GM12864 (cell line): ENCODE measurements around the gene LAMB2.

Experiments
- DNase-seq: peaks from one replicate; pipeline ENCODE4 v3.0.0-alpha.2; 2011; ENCODE audit warnings: low read depth
- H3K4me3 ChIP-seq: 2 replicates; pipeline ENCODE4 v1.5.1; 2011; ENCODE audit warnings: mild to moderate bottlenecking, low read depth, low read length, control low read depth
- TF ChIP-seq, protein P1 (sequence below): IDR thresholded peaks from 2 replicates; pipeline ENCODE4 v1.5.1; 2011; ENCODE audit warnings: low read depth, mild to moderate bottlenecking, moderate library complexity, low read length, control low read depth, inconsistent platforms; ENCODE audit errors: missing control alignments

The LAMB2 gene

DNA sequence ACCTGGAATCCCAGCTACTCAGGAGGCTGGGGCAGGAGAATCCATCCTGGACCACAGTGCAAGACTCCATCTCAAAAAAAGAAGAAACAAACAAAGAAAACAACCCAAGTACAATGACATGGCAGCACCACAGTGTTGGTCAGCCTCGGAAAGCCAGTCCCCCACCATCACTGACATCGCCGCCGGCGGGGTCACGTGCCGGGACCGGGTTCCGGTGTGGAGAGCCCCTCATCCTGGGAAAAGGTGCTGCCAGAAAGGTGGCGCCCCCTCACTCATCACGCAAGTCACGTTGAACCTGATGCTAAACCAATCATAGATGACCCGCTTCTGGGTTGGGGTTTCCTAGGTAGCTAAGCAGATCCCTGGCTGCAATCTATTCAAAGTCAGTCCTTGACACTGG lies 56.7 kb downstream of the LAMB2 start:
- TF ChIP-seq, protein P1, sequence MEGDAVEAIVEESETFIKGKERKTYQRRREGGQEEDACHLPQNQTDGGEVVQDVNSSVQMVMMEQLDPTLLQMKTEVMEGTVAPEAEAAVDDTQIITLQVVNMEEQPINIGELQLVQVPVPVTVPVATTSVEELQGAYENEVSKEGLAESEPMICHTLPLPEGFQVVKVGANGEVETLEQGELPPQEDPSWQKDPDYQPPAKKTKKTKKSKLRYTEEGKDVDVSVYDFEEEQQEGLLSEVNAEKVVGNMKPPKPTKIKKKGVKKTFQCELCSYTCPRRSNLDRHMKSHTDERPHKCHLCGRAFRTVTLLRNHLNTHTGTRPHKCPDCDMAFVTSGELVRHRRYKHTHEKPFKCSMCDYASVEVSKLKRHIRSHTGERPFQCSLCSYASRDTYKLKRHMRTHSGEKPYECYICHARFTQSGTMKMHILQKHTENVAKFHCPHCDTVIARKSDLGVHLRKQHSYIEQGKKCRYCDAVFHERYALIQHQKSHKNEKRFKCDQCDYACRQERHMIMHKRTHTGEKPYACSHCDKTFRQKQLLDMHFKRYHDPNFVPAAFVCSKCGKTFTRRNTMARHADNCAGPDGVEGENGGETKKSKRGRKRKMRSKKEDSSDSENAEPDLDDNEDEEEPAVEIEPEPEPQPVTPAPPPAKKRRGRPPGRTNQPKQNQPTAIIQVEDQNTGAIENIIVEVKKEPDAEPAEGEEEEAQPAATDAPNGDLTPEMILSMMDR: no peak
- DNase-seq: no peak
- H3K4me3 ChIP-seq: no peak overlapping the region
